GM12801 (cell line): Measurements from ENCODE around the gene ARL14EPL.

Source experiments
- CTCF ChIP-seq: IDR thresholded peaks from one replicate; pipeline ENCODE4 v1.5.1; 2011; ENCODE audit warnings: control low read depth; ENCODE audit not compliant: insufficient read length; ENCODE audit errors: extremely low read depth

Gene ARL14EPL

GRCh38 chr5:116004248-116004647, 28.0 kb upstream of the ARL14EPL start:
- TF ChIP-seq CTCF, result no peak

- no peak for TF ChIP-seq CTCF
Observed at GRCh38 chr5:116009806-116010205, 22.5 kb upstream of the ARL14EPL start.

GRCh38 chr5:116011046-116011445, 21.2 kb upstream of the ARL14EPL start:
- TF ChIP-seq CTCF, result no peak

GRCh38 chr5:116013207-116013785, 19.0 kb upstream of the ARL14EPL start:
- TF ChIP-seq CTCF, result no peak

GRCh38 chr5:116013936-116014335, 18.3 kb upstream of the ARL14EPL start:
- no peak for TF ChIP-seq CTCF

GRCh38 chr5:116023619-116024018, 8.7 kb upstream of the ARL14EPL start:
- no peak for TF ChIP-seq CTCF

- TF ChIP-seq CTCF, result no peak
Observed at GRCh38 chr5:116025866-116026265, 6.4 kb upstream of the ARL14EPL start.
